NCI-H2107 treated with DMSO at 0.1 percent for 48 hours (cell line): ENCODE data around the gene PLD4.

ENCODE experiments used
- DNase-seq: peaks from one replicate; lab custom pipeline; 2025; ENCODE audit not compliant: unreplicated experiment; lab: John Stamatoyannopoulos, UW

PLD4 gene

GRCh38 chr14:104973135-104973384 is 48.4 kb downstream of the PLD4 start:
- DNase-seq = no peak

GRCh38 chr14:104973385-104974145 is 48.9 kb downstream of the PLD4 start:
- DNase-seq = no peak

- DNase-seq = no peak
Observed at GRCh38 chr14:104974146-104974541, 49.5 kb downstream of the PLD4 start.

GRCh38 chr14:104974665-104975390 is 50.1 kb downstream of the PLD4 start:
- DNase-seq = no peak

GRCh38 chr14:104975481-104976197 is 51.0 kb downstream of the PLD4 start:
- DNase-seq = no peak

GRCh38 chr14:104976198-104977007 is 51.7 kb downstream of the PLD4 start:
- peak; percentile 31 for DNase-seq

- no peak for DNase-seq
Observed at GRCh38 chr14:104977008-104977680, 52.5 kb downstream of the PLD4 start.

- no peak for DNase-seq
Observed at GRCh38 chr14:104977681-104978653, 53.3 kb downstream of the PLD4 start, which contains the start of gene AHNAK2. TSS of gene AHNAK2 (minus strand) at chr14:104978374. CDS start at chr14:104978237, 137 bp downstream.

- DNase-seq = no peak
Observed at GRCh38 chr14:104978746-104979691, 54.3 kb downstream of the PLD4 start.

GRCh38 chr14:104979758-104980610 is 55.3 kb downstream of the PLD4 start:
- DNase-seq = no peak

- no peak for DNase-seq
Observed at GRCh38 chr14:104980611-104981531, 56.2 kb downstream of the PLD4 start.

GRCh38 chr14:104981699-104982541 is 57.2 kb downstream of the PLD4 start:
- DNase-seq = no peak

GRCh38 chr14:104982548-104983230 is 58.0 kb downstream of the PLD4 start:
- DNase-seq = no peak
